K562 (cell line): ENCODE data around the gene NOL4L. TPM values are rescaled to one million over a fixed set of nuclear protein-coding genes. Genes with fewer than 3 reads are reported as not detected.

ENCODE experiments used
- CBFA2T2 ChIP-seq: fragments of 450-650 bp; conservative IDR thresholded peaks from 2 replicates; pipeline ENCODE4 v1.6.1; 2017; ENCODE audit warnings: mild to moderate bottlenecking
- CHD2 ChIP-seq: IDR thresholded peaks from 2 replicates; pipeline ENCODE4 v1.6.1; 2011; ENCODE audit warnings: low read depth, low read length
- CHD4 ChIP-seq: fragments of 200-600 bp; sonication (generic); IDR thresholded peaks from 3 replicates; pipeline ENCODE4 v1.6.1; 2012; ENCODE audit warnings: low read depth, mild to moderate bottlenecking, mixed read lengths, low read length, inconsistent platforms; ENCODE audit not compliant: insufficient read depth, insufficient replicate concordance, poor library complexity, severe bottlenecking
- DIDO1 ChIP-seq: fragments of 450-650 bp; IDR thresholded peaks from 2 replicates; pipeline ENCODE4 v1.6.1; 2016; ENCODE audit warnings: low read depth, missing biosample characterization, missing genetic modification characterization
- EZH2 ChIP-seq: IDR thresholded peaks from 2 replicates; pipeline ENCODE4 v1.6.1; 2012; ENCODE audit warnings: low read depth, mild to moderate bottlenecking, inconsistent platforms, low read length, borderline replicate concordance
- GATAD2B ChIP-seq: fragments of 450-650 bp; IDR thresholded peaks from 2 replicates; pipeline ENCODE4 v1.6.1; 2017; ENCODE audit warnings: mild to moderate bottlenecking, borderline replicate concordance
- HMG20B ChIP-seq: fragments of 250-450 bp; sonication (Bioruptor Pico); IDR thresholded peaks from 2 replicates; pipeline ENCODE4 v1.5.0; 2021; ENCODE audit warnings: mild to moderate bottlenecking
- HSF4 ChIP-seq: fragments of 250-450 bp; sonication (Bioruptor Pico); IDR thresholded peaks from 2 replicates; pipeline ENCODE4 v2.1.2; 2022; ENCODE audit warnings: mild to moderate bottlenecking, moderate library complexity, borderline replicate concordance
- JUND ChIP-seq, 2 experiments: IDR thresholded peaks; 2 replicates in 1 of 2; 3 replicates in 1 of 2; pipeline ENCODE4 v1.6.1; 2011; ENCODE audit warnings: borderline replicate concordance in 2 of 2, low read depth in 2 of 2, low read length in 2 of 2, improper control_type of control experiment in 1 of 2, missing biosample characterization in 1 of 2, missing genetic modification characterization in 1 of 2, missing genetic modification reagents in 1 of 2
- KDM5B ChIP-seq: fragments of 200-600 bp; sonication (generic); IDR thresholded peaks from 2 replicates; pipeline ENCODE4 v1.6.1; 2012; ENCODE audit warnings: low read depth, mild to moderate bottlenecking, moderate library complexity, low read length, control low read depth, inconsistent platforms; ENCODE audit not compliant: insufficient replicate concordance
- KLF16 ChIP-seq: IDR thresholded peaks from 2 replicates; pipeline ENCODE4 v1.6.1; 2016; ENCODE audit warnings: antibody characterized with exemption
- LCOR ChIP-seq: sonication (generic); formaldehyde crosslinking; IDR thresholded peaks from 2 replicates; pipeline ENCODE4 v1.8.0; 2022; ENCODE audit warnings: mild to moderate bottlenecking, missing genetic modification reagents
- MEF2D ChIP-seq: conservative IDR thresholded peaks from 2 replicates; pipeline ENCODE4 v1.6.1; 2016; ENCODE audit warnings: low read depth, missing genetic modification characterization, missing compliant biosample characterization
- MITF ChIP-seq: IDR thresholded peaks from 2 replicates; pipeline ENCODE4 v1.6.1; 2014; ENCODE audit warnings: antibody characterized with exemption
- NCOA1 ChIP-seq: fragments of 450-650 bp; IDR thresholded peaks from 2 replicates; pipeline ENCODE4 v1.6.1; 2016; ENCODE audit warnings: low read depth
- PHB ChIP-seq: fragments of 250-450 bp; sonication (Bioruptor Pico); IDR thresholded peaks from 2 replicates; pipeline ENCODE4 v1.5.0; 2021
- SETDB1 ChIP-seq: IDR thresholded peaks from one replicate; pipeline ENCODE4 v1.6.1; 2012; ENCODE audit warnings: low read length, control low read depth, inconsistent platforms
- SRSF7 ChIP-seq: fragments of 200-400 bp; formaldehyde crosslinking; optimal IDR thresholded peaks from 2 replicates; pipeline ENCODE3; 2017; ENCODE audit warnings: mild to moderate bottlenecking, low read depth, low read length
- THRB ChIP-seq: fragments of 450-650 bp; formaldehyde crosslinking; conservative IDR thresholded peaks from 2 replicates; pipeline ENCODE4 v1.4.0; 2022; ENCODE audit warnings: mild to moderate bottlenecking, missing genetic modification characterization
- ZNF354B ChIP-seq: fragments of 250-450 bp; sonication (Bioruptor Pico); IDR thresholded peaks from 2 replicates; pipeline ENCODE4 v1.4.0; 2020
- ZNF398 ChIP-seq: fragments of 250-450 bp; sonication (Bioruptor Pico); IDR thresholded peaks from 2 replicates; pipeline ENCODE4 v1.8.0; 2021; ENCODE audit warnings: moderate library complexity, mild to moderate bottlenecking, inconsistent platforms
- ZNF436 ChIP-seq: fragments of 250-450, 450-650 bp; sonication (Bioruptor Pico); formaldehyde crosslinking; IDR thresholded peaks from 2 replicates; pipeline ENCODE4 v1.7.0; 2020; ENCODE audit warnings: mild to moderate bottlenecking
- ZNF584 ChIP-seq: fragments of 200-800 bp; sonication (Bioruptor generic); IDR thresholded peaks from 2 replicates; pipeline ENCODE4 v1.6.1; 2016; ENCODE audit warnings: low read depth, mild to moderate bottlenecking, missing genetic modification characterization, missing compliant biosample characterization
- ZNF780A ChIP-seq: fragments of 250-450 bp; sonication (Bioruptor Pico); IDR thresholded peaks from 2 replicates; pipeline ENCODE4 v1.5.0; 2021; ENCODE audit warnings: mild to moderate bottlenecking
- polyA plus RNA-seq, 8 experiments: library from polyadenylated mRNA; depleted of rRNA in 4 of 8; stranded (reverse) in 5 of 8; unstranded in 3 of 8; fragments of >200 nt; fragmentation: Nextera tagmentation in 2 of 8; fragmentation: Illumina TruSeq in 1 of 8; extraction: Ambion mirVana in 2 of 8; extraction: Trizol in 1 of 8; gene quantifications; 2 replicates each; pipeline versions ENCODE4 v1.2.1 to v1.2.3, GENCODE V29; 2011 to 2014; ENCODE audit warnings: inconsistent platforms in 1 of 8, missing spikeins in 1 of 8
- total RNA-seq, 7 experiments: library from RNA; depleted of rRNA in 6 of 7; stranded (reverse); fragments of >200 nt in 6 of 7; fragmentation: Illumina TruSeq in 2 of 7; extraction: Trizol in 2 of 7; gene quantifications; 2 replicates each; pipeline versions ENCODE4 v1.2.1 to v1.2.3, GENCODE V29; 2011 to 2021; ENCODE audit warnings: low replicate concordance in 1 of 7

NOL4L gene
- total and polyA plus RNA-seq, 9 of the 15 experiments (the other 6 are each of a cell fraction or from before 2014, with no cell fraction given) = 5.1 to 36.2 (median 13.6) TPM

- TF ChIP-seq ZNF584 (CRISPR knock-in tag) = no peak
- TF ChIP-seq NCOA1 = no peak
- TF ChIP-seq GATAD2B = peak; percentile 91
- 0 out of 2 replicates have a peak, but pooled peaks have one; percentile 22 for TF ChIP-seq HSF4 (CRISPR knock-in tag)
- TF ChIP-seq KDM5B = no peak
- TF ChIP-seq EZH2 = no peak
- no peak for TF ChIP-seq SETDB1
- TF ChIP-seq CHD4 = no peak
- no peak for TF ChIP-seq THRB (CRISPR knock-in tag)
- no peak for TF ChIP-seq ZNF398
- no peak for TF ChIP-seq KLF16
- no peak for TF ChIP-seq LCOR (CRISPR knock-in tag)
- no peak for TF ChIP-seq ZNF780A (CRISPR knock-in tag)
- TF ChIP-seq PHB (CRISPR knock-in tag) = no peak
- TF ChIP-seq SRSF7 = no peak
- TF ChIP-seq HMG20B (CRISPR knock-in tag) = no peak
- TF ChIP-seq CBFA2T2 = no peak
- no peak for TF ChIP-seq DIDO1 (tag)
- no peak for TF ChIP-seq JUND (IDR thresholded peaks at IDR 0.05; ENCODE audit: borderline replicate concordance, low read depth, low read length)
- TF ChIP-seq JUND (tag; IDR thresholded peaks at IDR 0.05; ENCODE audit: borderline replicate concordance, low read depth, low read length) = no peak; the same call in 2 of the 3 replicates
- TF ChIP-seq MEF2D (tag) = no peak
- TF ChIP-seq MITF = no peak
- no peak for TF ChIP-seq ZNF354B (CRISPR knock-in tag)
- no peak for TF ChIP-seq CHD2
- no peak for TF ChIP-seq ZNF436 (CRISPR knock-in tag)
These were observed 2.2 kb downstream of the NOL4L start (continued) for GRCh38 chr20:32582659-32583580.
